ENCODE measurements around the gene ARHGEF3.
A peak's percentile ranks its signal among the peaks of the same experiment; 100 is the strongest.
"Not testable (repeated sequence)": the region's sequence is repeated elsewhere in the genome, so short reads cannot be mapped to it uniquely, and the experiment has no call there.

The ARHGEF3 gene

GRCh38 chr3:56720849-56721248 lies 80.9 kb downstream of the ARHGEF3 start:
- no peak for DNase-seq

DNA sequence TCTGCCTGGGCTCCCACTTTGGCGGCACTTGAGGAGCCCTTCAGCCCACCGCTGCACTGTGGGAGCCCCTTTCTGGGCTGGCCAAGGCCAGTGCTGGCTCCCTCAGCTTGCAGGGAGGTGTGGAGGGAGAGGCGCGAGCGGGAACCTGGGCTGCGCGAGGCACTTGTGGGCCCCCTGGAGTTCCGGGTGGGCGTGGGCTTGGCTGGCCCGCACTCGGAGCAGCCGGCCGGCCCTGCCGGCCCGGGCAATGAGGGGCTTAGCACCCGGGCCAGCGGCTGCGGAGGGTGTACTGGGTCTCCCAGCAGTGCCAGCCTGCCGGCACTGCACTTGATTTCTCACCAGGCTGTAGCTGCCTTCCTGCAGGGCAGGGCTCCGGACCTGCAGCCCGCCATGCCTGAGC lies 82.9 kb downstream of the ARHGEF3 start:
- not testable (repeated sequence) for DNase-seq

DNA sequence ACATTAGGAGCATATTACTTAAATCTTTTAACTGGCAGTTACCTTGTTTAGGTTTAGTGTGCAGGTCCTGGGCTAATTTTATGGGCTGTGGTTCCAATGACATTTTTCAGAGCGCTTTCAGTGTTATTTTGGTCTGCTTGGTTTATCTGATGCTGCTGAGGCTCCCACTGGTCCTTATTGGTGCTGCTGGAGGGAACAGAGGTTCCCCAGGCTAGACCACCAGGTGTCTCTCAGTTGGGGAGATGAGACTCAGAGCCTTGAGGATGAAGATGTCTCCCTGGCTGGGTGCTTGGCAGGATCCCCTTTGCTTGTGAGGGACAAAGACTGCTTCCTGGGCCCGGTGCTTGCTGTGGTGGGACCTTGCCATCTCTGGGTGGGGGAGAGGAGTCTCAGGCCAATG lies 90.4 kb downstream of the ARHGEF3 start:
- no peak for DNase-seq

DNA sequence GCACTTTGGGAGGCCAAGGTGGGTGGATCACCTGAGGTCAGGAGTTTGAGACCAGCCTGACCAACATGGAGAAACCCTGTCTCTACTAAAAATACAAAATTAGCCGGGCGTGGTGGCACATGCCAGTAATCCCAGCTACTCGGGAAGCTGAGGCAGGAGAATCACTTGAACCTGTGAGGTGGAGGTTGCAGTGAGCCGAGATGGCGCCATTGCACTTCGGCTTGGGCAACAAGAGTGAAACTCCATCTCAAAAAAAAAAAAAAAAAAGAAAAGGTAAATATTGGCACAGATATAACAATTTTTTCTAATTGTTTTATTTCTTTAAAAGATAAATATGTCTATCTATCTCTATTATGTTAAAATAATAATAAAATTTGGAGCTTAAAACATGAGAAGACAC lies 94.3 kb downstream of the ARHGEF3 start:
- DNase-seq = not testable (repeated sequence)

DNA sequence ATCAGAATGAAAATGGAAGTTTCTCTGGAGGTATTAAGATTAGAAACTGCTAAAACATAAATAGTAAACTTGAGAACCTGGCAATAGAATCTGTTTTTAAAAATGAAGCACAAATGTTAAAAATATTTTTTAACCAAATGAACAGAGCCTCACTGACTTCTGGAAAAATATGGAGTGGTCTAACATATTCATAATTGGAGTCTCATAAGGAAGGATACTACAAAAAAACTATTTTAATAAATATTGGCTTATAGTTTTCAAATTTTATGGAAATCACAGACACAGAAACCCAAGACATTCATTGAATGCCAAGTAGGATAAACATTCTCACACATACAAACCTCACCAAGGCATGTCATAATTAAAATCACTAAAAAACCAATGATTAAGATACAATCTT lies 95.1 kb downstream of the ARHGEF3 start:
- no peak for DNase-seq

- no peak for DNase-seq
These were observed 97.0 kb downstream of the ARHGEF3 start for GRCh38 chr3:56704706-56705105.

GRCh38 chr3:56702490-56703315 lies 99.0 kb downstream of the ARHGEF3 start:
- DNase-seq = peak; percentile 1

- no peak for DNase-seq
These were observed 101.6 kb downstream of the ARHGEF3 start for GRCh38 chr3:56700151-56700550.

- no peak for DNase-seq
These were observed 106.7 kb downstream of the ARHGEF3 start for GRCh38 chr3:56694867-56695683.

DNA sequence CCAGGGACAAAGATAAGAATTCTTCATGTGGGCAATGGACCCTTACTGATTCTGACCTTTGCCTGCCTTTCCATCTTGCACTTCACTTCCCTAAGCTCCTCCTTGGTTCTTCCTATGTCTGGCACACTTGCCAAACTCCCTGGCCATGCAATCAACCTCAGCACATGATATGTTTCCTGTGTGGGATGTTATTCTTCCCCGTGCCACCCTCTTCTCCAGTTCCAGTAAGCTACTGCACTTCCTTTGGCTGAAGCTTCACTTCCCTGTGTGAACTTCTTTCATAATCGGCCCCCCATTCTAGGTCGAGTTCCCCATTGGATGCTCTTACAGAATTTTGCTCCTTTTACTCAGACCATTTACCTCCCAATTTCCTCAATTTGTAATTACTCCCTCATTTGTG lies 108.0 kb downstream of the ARHGEF3 start:
- no peak for DNase-seq

DNA sequence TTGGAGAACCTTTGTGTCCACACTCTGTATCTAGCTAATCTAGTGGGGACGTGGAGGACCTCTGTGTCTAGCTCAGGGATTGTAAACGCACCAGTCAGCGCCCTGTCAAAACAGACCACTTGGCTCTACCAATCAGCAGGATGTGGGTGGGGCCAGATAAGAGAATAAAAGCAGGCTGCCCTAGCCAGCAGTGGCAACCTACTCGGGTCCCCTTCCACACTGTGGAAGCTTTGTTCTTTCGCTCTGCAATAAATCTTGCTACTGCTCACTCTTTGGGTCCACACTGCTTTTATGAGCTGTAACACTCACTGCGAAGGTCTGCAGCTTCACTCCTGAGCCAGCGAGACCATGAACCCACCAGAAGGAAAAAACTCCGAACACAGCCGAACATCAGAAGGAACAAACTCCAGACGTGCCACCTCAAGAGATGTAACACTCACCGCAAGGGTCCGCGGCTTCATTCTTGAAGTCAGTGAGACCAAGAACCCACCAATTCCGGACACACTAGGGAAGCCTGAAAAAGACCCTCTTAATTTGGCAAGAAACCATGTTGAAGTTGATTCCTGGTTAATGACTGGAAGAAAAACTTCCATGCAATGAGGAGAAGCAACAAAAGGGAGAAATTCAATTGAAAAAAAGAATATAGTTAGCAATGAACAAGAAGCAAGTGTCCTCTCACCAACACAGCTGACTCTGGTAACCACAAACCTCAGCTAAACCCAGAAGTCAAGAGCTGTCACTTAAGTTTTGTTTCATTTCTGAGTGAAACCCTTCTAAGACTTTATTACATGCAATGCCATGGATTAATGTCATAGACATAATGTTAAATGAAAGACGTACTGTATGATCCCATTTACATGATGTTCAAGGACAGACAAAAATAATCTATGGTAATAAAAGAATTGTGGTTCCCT lies 109.0 kb downstream of the ARHGEF3 start:
- DNase-seq = not testable (repeated sequence)

GRCh38 chr3:56692001-56692365 lies 109.8 kb downstream of the ARHGEF3 start:
- not testable (repeated sequence) for DNase-seq

DNA sequence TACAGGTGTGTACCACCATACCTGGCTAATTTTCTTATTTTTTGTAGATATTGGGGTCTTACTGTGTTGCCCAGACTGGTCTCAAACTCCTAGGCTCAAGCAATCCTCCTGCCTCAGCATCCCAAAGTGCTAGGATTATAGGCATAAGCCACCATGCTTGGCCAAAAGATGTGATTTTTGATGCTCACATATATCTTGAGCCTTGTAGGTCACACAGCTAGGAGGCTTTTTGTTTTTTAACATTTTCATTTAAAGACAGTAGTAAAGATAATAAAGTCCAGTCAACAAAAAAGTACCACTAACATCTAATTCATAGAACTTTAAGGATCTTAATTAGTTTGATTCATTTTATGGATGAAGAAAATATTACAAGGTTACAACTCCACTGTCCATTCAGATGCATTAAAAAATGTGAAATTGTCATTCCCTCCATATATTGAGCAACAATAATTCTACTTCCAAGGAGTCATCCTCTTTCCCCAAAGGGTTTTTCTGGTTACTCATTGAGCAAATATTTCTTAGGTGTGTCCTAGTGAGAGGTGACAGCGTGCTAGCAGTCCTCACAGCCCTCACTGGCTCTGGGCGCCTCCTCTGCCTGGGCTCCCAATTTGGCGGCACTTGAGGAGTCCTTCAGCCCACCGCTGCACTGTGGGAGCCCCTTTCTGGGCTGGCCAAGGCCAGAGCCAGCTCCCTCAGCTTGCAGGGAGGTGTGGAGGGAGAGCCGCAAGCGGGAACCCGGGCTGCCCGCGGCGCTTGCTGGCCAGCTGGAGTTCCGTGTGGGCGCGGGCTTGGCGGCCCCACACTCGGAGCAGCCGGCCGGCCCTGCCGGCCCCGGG lies 110.4 kb downstream of the ARHGEF3 start:
- DNase-seq = no peak

GRCh38 chr3:56689303-56689702 lies 112.4 kb downstream of the ARHGEF3 start:
- DNase-seq = no peak

- DNase-seq = no peak
These were observed 113.6 kb downstream of the ARHGEF3 start for GRCh38 chr3:56688191-56688590.

DNA sequence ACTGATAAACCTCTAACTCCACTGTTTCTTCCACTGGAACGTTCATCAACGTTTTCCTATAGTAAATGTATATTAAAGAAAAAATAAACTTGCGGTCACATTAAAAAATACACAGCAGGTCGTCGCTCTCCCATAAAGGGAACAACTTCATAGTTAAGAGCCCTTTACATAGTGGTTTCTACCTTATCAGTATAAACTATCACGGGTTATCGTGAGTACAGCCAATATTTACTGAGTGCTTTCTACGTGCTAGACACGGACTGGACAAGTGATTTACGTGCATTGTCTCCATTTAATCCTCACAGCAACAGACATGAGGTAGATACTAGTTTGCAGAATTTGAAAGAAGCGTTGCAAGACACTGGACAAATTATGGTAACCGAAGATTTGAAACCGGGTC lies 117.7 kb downstream of the ARHGEF3 start:
- no peak for DNase-seq

DNA sequence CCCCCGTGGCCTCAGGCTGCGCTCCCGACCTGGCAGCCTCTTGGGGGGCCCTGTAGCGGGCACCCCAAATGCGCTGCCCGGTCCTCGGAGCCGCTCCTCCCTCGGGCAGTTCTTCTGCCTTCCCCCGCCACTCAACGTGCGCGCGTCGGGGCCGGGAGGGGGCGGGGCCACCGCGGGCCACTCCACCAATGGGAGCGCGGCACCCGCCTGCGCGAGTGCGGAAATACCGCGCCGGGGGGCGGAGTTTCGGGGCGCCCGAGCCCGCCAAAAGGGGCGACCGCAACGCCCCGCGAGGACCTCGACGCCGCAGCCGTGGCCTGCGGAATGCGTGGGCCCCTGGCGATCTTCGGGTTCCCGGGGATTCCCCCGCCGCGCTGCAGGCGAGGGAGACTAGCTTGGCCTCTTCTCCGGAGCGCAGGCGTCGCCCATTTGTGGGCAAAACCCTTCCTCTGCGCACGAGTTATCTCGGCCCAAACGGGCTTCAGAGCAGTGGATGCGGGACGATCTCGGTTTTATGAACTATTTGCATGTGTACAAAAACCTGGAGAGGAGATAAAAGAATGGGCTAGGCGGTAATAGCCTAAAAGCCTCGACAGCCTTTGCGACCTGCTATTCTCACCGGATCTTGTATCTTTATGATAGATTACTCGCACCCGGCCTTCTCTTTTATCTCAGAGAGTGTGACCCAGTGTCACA lies 118.5 kb downstream of the ARHGEF3 start, which contains the start of gene TASOR:
TASOR (minus strand) TSS at position 144 of the 696 bp plus-strand sequence. CDS start 259 bp downstream, outside the sequence.
- DNase-seq = peak; percentile 25

GRCh38 chr3:56682462-56683121 lies 119.2 kb downstream of the ARHGEF3 start:
- DNase-seq = peak; percentile 8

GRCh38 chr3:56681984-56682461 lies 119.7 kb downstream of the ARHGEF3 start:
- no peak for DNase-seq

- DNase-seq = no peak
These were observed 121.6 kb downstream of the ARHGEF3 start for GRCh38 chr3:56680054-56680580.

Measured in NCI-H2107 (cell line).